Transverse colon (tissue), 4 donors: ENCODE measurements around the gene GLOD5. TPM values are rescaled to one million over a fixed set of nuclear protein-coding genes. Genes with fewer than 3 reads are reported as not detected.

Source experiments
- DNase-seq: peaks from one replicate; pipeline ENCODE4 v3.0.0-alpha.2; 2019
- H3K27ac ChIP-seq, 4 donors: fragments of 200-600 bp; sonication (generic); 2 replicates each; pipeline ENCODE4 v1.5.1; 2016 to 2018; ENCODE audit warnings: inconsistent platforms in 4 of 4
- H3K27me3 ChIP-seq: fragments of 200-600 bp; sonication (generic); 2 replicates; pipeline ENCODE4 v1.5.1; 2017; ENCODE audit warnings: inconsistent platforms
- H3K36me3 ChIP-seq, 4 donors: fragments of 200-600 bp; sonication (generic); 2 replicates each; pipeline ENCODE4 v1.5.1; 2017 to 2019; ENCODE audit warnings: inconsistent platforms in 4 of 4
- H3K4me1 ChIP-seq, 4 donors: fragments of 200-600 bp; sonication (generic); 2 replicates each; pipeline ENCODE4 v1.5.1; 2017 to 2020; ENCODE audit warnings: inconsistent platforms in 4 of 4
- H3K4me3 ChIP-seq, 4 donors: fragments of 200-600 bp; sonication (generic); 1 replicate in 1 of 4; 2 replicates in 3 of 4; pipeline versions ENCODE4 v1.5.1 to v1.6.1; 2017 to 2019; ENCODE audit warnings: inconsistent platforms in 4 of 4
- H3K9me3 ChIP-seq, 2 donors: fragments of 200-600 bp; sonication (generic); 2 replicates each; pipeline ENCODE4 v1.5.1; 2017 to 2019; ENCODE audit warnings: inconsistent platforms in 2 of 2
- EP300 ChIP-seq: sonication (generic); formaldehyde crosslinking; IDR thresholded peaks from one replicate; pipeline ENCODE4 v1.6.1; 2017; ENCODE audit warnings: antibody characterized with exemption, low read depth
- POLR2A ChIP-seq: fragments of 450-650 bp; IDR thresholded peaks from one replicate; pipeline ENCODE4 v1.6.1; 2016; ENCODE audit warnings: antibody characterized with exemption, mild to moderate bottlenecking, moderate library complexity
- POLR2AphosphoS5 ChIP-seq, 3 donors: sonication (generic); formaldehyde crosslinking; IDR thresholded peaks; one replicate each; pipeline ENCODE4 v1.6.1; 2016; ENCODE audit warnings: antibody characterized with exemption in 3 of 3
- WGBS, 2 donors: methylation state at CpG; one replicate each; pipeline ENCODE4 v1.1.5; 2018; ENCODE audit warnings: low coverage in 1 of 2; 5-methylcytosine and 5-hydroxymethylcytosine counted together
- in situ Hi-C, 4 donors: fragments of 200-750 bp; cut with MboI; loops; one replicate each; pipeline versions ENCODE4 v1.15.0 to v1.15.1; 2017; ENCODE audit warnings: low sequenced_read_pairs in 3 of 4, low pct_ligation_motif_present in 1 of 4, low pct_unique_long_range_greater_than_20kb in 1 of 4
- intact Hi-C: fragments of 100-400 bp; cut with DNase I; formaldehyde crosslinking; loops from one replicate; pipeline ENCODE4 v1.15.1; 2023; ENCODE audit warnings: low total_unique reads
- total RNA-seq, 4 donors: library from RNA; depleted of rRNA; stranded (reverse); fragments of >200 nt; gene quantifications; one replicate each; pipeline ENCODE4 v1.1.0, GENCODE V29; 2016
- TF ChIP-seq, protein P1 (sequence below), 5 experiments: fragments of 200-600 bp in 3 of 5; fragments of 450-650 bp in 2 of 5; sonication (generic) in 3 of 5; IDR thresholded peaks; 1 replicate in 2 of 5; 2 replicates in 3 of 5; pipeline ENCODE4 v1.5.1; 2016 to 2017; ENCODE audit warnings: antibody characterized with exemption in 5 of 5, inconsistent platforms in 3 of 5, mild to moderate bottlenecking in 2 of 5, moderate library complexity in 1 of 5

Gene GLOD5
- total RNA-seq, 4 donors from 2014 or later: 4.8 to 18.4 TPM; not detected in 2

DNA sequence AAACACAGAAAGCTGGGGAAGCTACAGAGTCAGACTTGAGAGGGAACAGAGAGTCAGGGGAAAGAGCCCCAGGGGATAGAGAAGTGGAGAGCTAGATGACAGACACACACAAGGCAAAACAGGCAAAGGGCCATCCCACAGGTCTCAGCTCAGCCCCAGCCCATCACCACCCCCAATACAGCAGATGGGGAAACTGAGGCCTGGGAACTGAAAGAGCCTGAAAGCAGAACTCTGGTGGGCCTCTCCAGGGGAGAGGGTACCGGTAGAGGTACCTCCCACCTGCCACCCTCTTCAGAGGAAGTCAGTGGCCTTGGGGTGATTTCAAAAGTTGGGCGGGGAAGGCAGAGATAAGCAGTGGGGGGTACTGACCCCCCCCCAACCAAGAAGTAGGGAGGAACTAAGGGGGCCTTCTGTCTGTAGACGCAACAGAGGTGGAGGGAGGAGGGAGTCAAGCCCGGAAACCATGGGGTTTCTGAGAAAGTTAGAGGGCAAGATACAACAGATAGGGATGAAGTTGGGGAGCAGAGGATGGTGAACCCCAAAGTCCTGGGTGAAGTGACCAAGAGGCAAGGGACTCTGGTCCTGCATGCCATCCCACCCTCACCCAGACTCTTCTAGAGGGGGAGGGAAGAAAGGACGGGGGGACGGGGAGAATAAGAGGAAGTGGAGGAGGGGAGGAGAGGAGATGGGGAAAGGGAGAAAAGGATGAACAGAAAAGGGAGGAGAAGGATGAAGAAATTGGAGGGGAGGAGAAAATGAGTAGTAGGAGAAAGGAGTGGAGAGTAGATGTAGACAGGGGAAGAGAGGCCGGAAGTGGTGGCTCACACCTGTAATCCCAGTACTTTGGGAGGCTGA lies 28.0 kb downstream of the GLOD5 start:
- 69% methylated on average over 7 of the region's 7 CpGs; no CpG with 5 or more reads in 1 of the 2 donors for WGBS, 2 donors
- TF ChIP-seq POLR2A (no peak), POLR2AphosphoS5 (IDR thresholded peaks at IDR 0.05) (no peak), EP300 (no peak)
- TF ChIP-seq, protein P1, sequence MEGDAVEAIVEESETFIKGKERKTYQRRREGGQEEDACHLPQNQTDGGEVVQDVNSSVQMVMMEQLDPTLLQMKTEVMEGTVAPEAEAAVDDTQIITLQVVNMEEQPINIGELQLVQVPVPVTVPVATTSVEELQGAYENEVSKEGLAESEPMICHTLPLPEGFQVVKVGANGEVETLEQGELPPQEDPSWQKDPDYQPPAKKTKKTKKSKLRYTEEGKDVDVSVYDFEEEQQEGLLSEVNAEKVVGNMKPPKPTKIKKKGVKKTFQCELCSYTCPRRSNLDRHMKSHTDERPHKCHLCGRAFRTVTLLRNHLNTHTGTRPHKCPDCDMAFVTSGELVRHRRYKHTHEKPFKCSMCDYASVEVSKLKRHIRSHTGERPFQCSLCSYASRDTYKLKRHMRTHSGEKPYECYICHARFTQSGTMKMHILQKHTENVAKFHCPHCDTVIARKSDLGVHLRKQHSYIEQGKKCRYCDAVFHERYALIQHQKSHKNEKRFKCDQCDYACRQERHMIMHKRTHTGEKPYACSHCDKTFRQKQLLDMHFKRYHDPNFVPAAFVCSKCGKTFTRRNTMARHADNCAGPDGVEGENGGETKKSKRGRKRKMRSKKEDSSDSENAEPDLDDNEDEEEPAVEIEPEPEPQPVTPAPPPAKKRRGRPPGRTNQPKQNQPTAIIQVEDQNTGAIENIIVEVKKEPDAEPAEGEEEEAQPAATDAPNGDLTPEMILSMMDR (IDR thresholded peaks at IDR 0.05): no peak
- in situ Hi-C loops: no loop called here

DNA sequence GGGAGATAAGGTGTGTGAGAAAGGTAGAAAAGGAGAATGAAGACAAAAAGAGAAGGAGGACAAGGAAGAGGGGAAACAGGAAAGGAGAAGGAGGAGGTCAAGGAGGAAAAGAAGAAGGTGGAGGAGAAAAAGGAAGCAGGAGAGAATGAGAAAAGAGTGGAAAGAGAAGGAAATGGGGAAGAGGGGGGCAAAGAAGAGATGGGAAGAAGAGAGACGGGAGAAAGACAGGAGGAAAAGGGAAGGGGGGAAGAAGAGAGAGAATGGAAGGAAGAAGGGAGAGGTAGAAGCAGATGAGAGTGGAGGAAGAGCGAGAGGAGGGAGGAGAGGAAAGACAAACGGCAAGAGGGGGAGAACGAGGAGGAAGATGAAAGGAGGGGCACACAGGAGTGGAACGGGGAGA lies 28.9 kb downstream of the GLOD5 start:
- TF ChIP-seq POLR2A (no peak), POLR2AphosphoS5 (IDR thresholded peaks at IDR 0.05) (no peak), EP300 (no peak)
- TF ChIP-seq, protein P1 (IDR thresholded peaks at IDR 0.05): no peak
- intact Hi-C loops (no loop called here), in situ Hi-C loops (no loop called here)
- Histone ChIP-seq H3K36me3 (no peaks in the 10 kb centered on the region), H3K27ac (no peak overlapping the region), H3K4me1 (no peaks in the 10 kb centered on the region), H3K9me3 (no peaks in the 10 kb centered on the region), H3K4me3 (no peak overlapping the region), H3K27me3 (no peaks in the 10 kb centered on the region)
- WGBS, 2 donors: 56 to 70% methylated on average over 5 of the region's 5 CpGs
- no peak for DNase-seq

More for the DNA sequence above, 28.0 kb downstream of the GLOD5 start:
- no peaks in the 10 kb centered on the region for H3K36me3 ChIP-seq
- no peaks in the 10 kb centered on the region for H3K4me1 ChIP-seq
- H3K4me3 ChIP-seq: no peak overlapping the region
- no peaks in the 10 kb centered on the region for H3K27me3 ChIP-seq
- no peak overlapping the region for H3K27ac ChIP-seq
- intact Hi-C loops: no loop called here
- DNase-seq: no peak
- H3K9me3 ChIP-seq: no peaks in the 10 kb centered on the region

DNA sequence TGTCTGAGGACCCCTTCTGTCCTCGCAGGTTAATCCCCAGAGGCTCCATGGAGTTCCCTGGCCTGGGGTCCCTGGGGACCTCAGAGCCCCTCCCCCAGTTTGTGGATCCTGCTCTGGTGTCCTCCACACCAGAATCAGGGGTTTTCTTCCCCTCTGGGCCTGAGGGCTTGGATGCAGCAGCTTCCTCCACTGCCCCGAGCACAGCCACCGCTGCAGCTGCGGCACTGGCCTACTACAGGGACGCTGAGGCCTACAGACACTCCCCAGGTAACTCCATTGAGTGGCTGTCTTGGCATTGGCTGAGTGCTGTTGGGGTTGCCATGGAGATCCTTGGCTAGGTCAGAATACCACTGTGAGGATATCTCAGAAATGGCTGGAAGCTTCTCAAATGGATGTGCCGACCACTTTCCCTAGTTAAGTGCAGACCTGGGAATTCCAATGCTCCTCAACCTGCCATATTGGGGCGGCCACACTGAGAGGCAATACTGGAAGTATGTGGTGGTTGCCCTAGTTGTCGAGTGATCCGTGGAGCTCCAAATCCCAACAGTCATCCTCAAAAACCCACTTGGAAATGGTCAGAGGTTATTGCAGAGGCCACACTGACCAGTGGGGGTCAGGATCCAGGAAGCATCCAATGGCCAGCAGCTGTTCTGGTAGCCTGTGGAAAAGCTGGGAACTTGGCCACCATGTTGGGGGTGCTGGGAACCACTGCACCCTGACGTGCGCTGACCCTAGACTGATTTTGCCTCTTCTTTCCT lies 29.7 kb downstream of the GLOD5 start:
- H3K27ac ChIP-seq: no peak overlapping the region
- no peaks in the 10 kb centered on the region for H3K9me3 ChIP-seq
- no peak overlapping the region for H3K4me3 ChIP-seq
- H3K4me1 ChIP-seq: no peaks in the 10 kb centered on the region
- H3K27me3 ChIP-seq: no peaks in the 10 kb centered on the region
- TF ChIP-seq EP300 (no peak), POLR2A (no peak), POLR2AphosphoS5 (IDR thresholded peaks at IDR 0.05) (no peak)
- TF ChIP-seq, protein P1 (IDR thresholded peaks at IDR 0.05): no peak
- no peak for DNase-seq
- intact Hi-C loops: no loop called here
- WGBS, 2 donors: 85% methylated on average over 11 of the region's 11 CpGs; no CpG with 5 or more reads in 1 of the 2 donors
- in situ Hi-C loops: no loop called here
- H3K36me3 ChIP-seq: no peaks in the 10 kb centered on the region

DNA sequence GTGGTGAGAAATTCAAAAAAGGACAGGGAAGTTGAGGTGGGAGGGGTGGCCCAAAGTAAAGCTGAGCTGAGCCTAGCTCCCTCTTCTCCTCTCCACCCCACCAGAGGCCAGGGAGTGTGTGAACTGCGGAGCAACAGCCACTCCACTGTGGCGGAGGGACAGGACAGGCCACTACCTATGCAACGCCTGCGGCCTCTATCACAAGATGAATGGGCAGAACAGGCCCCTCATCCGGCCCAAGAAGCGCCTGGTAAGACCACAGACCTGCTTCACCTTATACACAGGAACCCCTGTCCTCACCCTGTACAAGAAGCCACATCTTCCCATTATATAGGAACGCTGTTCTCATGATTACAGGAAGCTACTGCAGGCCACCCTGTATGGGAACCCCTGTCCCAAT lies 30.7 kb downstream of the GLOD5 start:
- intact Hi-C loops (no loop called here), in situ Hi-C loops (no loop called here)

More for the DNA sequence above, 30.7 kb downstream of the GLOD5 start:
- no peaks in the 10 kb centered on the region for H3K4me1 ChIP-seq
- no peak overlapping the region for H3K4me3 ChIP-seq
- TF ChIP-seq, protein P1 (IDR thresholded peaks at IDR 0.05): no peak
- TF ChIP-seq EP300: no peak
- no peak for TF ChIP-seq POLR2AphosphoS5 (IDR thresholded peaks at IDR 0.05)
- TF ChIP-seq POLR2A: no peak
- 81% methylated on average over 7 of the region's 7 CpGs; no CpG with 5 or more reads in 1 of the 2 donors for WGBS, 2 donors
- no peak overlapping the region for H3K27ac ChIP-seq
- H3K36me3 ChIP-seq: no peaks in the 10 kb centered on the region
- H3K27me3 ChIP-seq: no peaks in the 10 kb centered on the region
- no peak for DNase-seq
- H3K9me3 ChIP-seq: no peaks in the 10 kb centered on the region
